DMS53 (cell line): Measurements from ENCODE around the gene ZNF24.
A peak's percentile ranks its signal among the peaks of the same experiment; 100 is the strongest.

ENCODE experiments used
- DNase-seq: peaks from one replicate; lab custom pipeline; 2025; lab: John Stamatoyannopoulos, UW

ZNF24 gene

GRCh38 chr18:35343936-35344735 is at the start of gene ZNF24:
TSS of gene ZNF24 (minus strand) at chr18:35344420. CDS start at chr18:35340650, 3,770 bp downstream.
- peak; percentile 99 for DNase-seq

- no peak for DNase-seq
Observed at GRCh38 chr18:35393716-35394115, 49.5 kb upstream of the ZNF24 start.

GRCh38 chr18:35392375-35392774 is 48.2 kb upstream of the ZNF24 start:
- DNase-seq = no peak

- DNase-seq = no peak
Observed at GRCh38 chr18:35390951-35391700, 46.9 kb upstream of the ZNF24 start.

GRCh38 chr18:35389095-35389618 is 44.9 kb upstream of the ZNF24 start:
- no peak for DNase-seq

- DNase-seq = peak; percentile 92
Observed at GRCh38 chr18:35387152-35387571, 42.9 kb upstream of the ZNF24 start.

- DNase-seq = peak; percentile 96
Observed at GRCh38 chr18:35386600-35387100, 42.4 kb upstream of the ZNF24 start.

GRCh38 chr18:35383136-35383535 is 38.9 kb upstream of the ZNF24 start:
- no peak for DNase-seq

GRCh38 chr18:35379421-35379820 is 35.2 kb upstream of the ZNF24 start:
- DNase-seq = peak; percentile 26

GRCh38 chr18:35378574-35378896 is 34.3 kb upstream of the ZNF24 start:
- DNase-seq = no peak

- DNase-seq = no peak
Observed at GRCh38 chr18:35377875-35378573, 33.8 kb upstream of the ZNF24 start.

GRCh38 chr18:35376742-35377695 is 32.8 kb upstream of the ZNF24 start, which contains the start of gene ZNF396:
TSS of gene ZNF396 (minus strand) at chr18:35377337. CDS start at chr18:35374292, 3,045 bp downstream.
- peak; percentile 94 for DNase-seq

GRCh38 chr18:35376393-35376741 is 32.1 kb upstream of the ZNF24 start:
- peak; percentile 71 for DNase-seq

- DNase-seq = no peak
Observed at GRCh38 chr18:35374708-35375107, 30.5 kb upstream of the ZNF24 start.

- DNase-seq = no peak
Observed at GRCh38 chr18:35371412-35372195, 27.4 kb upstream of the ZNF24 start.

- no peak for DNase-seq
Observed at GRCh38 chr18:35369126-35369525, 24.9 kb upstream of the ZNF24 start.

- DNase-seq = no peak
Observed at GRCh38 chr18:35368595-35368994, 24.4 kb upstream of the ZNF24 start.

GRCh38 chr18:35362531-35362930 is 18.3 kb upstream of the ZNF24 start:
- DNase-seq = peak; percentile 55

- no peak for DNase-seq
Observed at GRCh38 chr18:35361570-35362321, 17.5 kb upstream of the ZNF24 start.
